Measurements from ENCODE around the gene LRRC58.

GRCh38 chr3:120324190-120324589 lies 25.0 kb downstream of the LRRC58 start:
- TF ChIP-seq CTCF (IDR thresholded peaks at IDR 0.05; ENCODE audit: poor library complexity) = no peak
- no peak for TF ChIP-seq EZH2 (IDR thresholded peaks at IDR 0.05; ENCODE audit: borderline replicate concordance)

Measured in hepatocyte (in vitro differentiated cells).